ENCODE measurements around the gene SAMD4B.

- TF ChIP-seq SUZ12 (IDR thresholded peaks at IDR 0.05; ENCODE audit: extremely low read depth, insufficient read depth, insufficient read length) (no peak), YY1 (IDR thresholded peaks at IDR 0.05; ENCODE audit: insufficient read depth, insufficient read length) (no peak)
Measured at GRCh38 chr19:39352381-39353255, 10.4 kb downstream of the SAMD4B start.

All from NT2/D1 (cell line).